SIG-M5 treated with dmso at 0.1 percent for 504 hours (cell line): ENCODE results near the gene RFX3.
A peak's percentile ranks its signal among the peaks of the same experiment; 100 is the strongest.

Experiments used
- DNase-seq: peaks from one replicate; lab custom pipeline; 2025; ENCODE audit not compliant: unreplicated experiment; lab: John Stamatoyannopoulos, UW

RFX3 gene

DNA sequence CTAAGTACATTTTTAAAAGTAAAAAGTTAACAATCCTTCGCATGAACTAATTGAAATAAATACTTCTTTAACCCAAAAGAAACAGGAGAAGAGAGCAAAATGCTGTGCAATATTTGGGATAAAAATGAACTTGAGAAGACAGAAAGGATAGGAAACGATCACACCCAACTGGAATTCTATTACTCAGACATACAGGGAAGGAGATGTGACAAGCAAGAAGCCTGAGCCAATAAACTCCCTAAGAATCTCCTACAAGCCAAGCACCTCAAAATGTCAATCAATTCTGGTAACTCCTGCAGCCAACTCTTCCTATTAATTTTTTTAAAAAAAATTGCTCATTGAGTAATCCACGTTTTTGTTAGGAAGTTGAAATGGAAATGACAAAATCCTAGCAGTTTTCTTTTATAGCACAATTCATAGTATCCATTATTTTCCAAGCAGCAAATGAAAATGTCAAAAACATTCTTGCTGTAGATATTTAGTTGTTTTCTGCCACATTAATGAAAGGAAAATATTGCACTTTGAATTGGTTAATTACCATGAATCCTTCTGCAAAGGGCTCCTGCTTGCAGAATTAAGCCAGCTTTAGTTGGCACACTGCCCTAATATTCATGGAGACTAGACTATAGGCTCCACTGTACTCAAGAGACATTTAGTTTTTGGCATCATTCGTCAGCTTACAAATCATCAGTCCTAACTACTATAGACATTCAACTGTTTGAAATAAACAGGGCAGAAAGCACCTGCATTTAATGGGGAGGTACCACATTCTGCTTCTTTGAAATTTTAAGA is 89.0 kb downstream of the RFX3 start:
- DNase-seq, result no peak

DNA sequence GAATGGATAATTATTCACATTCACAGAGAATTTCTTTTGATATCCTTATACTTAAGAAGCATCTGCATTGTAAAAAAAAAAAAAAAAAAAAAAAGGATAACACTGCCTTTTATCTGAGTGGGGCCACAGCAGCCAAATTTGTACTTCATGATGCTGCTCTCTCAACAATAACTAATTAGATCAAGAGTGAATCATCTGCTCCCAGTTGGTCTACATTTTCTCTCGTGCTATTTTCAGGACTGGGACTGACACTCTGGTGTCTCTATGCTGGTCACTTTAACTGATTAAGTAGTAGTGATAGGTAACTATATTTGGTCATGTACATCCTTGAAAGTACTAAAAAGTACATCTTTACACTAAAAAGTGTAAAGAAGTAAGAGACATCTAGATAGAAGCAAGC is 90.1 kb downstream of the RFX3 start:
- DNase-seq, result no peak

DNA sequence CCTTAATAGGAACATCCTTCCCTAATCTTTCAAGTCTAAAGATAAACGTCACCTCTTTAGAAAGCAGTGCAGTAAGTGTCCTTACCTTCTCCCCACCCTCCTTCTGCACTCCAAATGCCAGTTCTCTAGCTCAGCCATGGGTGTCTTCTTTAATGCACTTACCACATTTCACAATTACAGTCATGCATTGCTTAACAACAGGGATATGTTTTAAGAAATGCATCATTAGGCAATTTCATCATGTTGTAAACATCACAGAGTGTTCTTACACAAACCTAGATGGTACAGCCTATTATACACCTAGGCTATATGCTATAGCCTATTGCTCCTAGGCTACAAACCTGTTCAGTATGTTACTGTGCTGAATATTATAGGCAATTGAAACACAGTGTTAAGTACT is 91.2 kb downstream of the RFX3 start:
- DNase-seq, result peak; percentile 73

DNA sequence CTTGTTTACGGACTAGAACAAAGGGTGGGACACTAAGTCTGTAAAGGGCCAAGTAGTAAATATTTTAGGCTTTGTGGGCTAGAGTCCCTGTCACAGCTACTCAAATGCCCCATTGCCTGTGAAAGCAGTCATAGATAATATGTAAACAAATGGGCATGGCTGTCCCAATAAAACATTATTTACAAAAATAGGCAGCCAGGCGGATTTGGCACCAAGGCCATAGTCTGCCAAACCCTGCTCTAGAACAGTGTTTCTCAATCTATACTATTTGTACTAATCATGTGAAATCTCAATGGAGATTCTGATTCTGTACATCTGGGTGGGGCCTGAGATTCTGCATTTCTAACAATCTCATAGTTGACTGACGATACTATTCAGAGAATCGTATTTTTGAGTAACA is 92.0 kb downstream of the RFX3 start:
- no peak for DNase-seq

DNA sequence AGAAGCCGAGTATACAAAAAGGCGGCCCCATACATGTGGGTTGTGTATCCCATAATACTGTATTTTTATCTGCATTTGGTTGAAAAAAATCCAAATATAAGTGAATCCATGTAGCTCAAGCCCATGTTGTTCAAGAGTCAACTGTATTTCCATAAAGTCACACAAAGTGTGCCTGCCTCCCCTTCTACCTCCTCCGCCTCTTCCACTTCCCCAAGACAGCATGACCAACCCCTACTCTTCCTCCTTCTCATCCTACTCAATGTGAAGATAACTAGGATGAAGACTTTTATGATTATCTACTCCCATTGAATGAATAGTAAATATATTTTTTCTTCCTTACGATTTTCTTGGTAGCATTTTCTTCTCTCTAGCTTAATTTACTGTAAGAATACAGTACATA is 92.7 kb downstream of the RFX3 start:
- no peak for DNase-seq

DNA sequence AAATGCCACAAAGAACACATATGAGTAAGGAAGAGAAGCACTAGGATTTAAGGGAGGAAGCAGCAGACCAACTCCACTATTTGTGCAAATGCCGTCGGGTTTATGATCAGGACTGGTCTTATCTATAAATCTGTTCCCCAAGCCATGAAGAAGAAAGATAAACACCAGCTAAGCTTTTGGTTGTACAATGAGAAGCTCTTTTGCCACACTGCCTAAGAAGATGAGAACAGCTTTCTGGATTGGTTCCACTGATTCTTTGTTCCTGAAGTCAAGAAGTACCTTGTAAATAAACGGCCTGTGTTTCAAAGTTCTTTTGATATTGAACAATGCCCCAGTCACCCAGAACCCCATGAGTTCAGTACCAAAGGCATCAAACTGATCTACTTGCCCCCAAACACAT is 93.9 kb downstream of the RFX3 start:
- DNase-seq, result no peak

DNA sequence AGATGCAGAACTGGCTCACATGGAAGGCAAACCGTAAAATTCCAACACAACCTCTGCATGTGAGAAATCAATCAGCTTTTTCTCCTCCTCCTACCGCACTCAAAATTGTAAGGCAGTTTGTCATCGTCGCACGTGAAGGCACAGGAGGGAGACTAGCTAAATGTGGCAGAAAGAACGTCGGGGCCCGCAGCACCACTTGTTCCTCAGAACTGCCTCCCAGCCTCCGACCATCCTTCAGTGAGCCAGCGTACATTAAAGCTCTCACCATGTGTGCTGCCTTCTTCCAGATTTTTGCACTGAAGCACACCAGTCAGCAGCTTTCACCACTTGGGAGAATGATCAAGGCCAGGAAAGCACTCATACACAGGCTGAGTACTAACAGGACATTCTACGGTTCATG is 105.9 kb downstream of the RFX3 start:
- DNase-seq, result no peak

DNA sequence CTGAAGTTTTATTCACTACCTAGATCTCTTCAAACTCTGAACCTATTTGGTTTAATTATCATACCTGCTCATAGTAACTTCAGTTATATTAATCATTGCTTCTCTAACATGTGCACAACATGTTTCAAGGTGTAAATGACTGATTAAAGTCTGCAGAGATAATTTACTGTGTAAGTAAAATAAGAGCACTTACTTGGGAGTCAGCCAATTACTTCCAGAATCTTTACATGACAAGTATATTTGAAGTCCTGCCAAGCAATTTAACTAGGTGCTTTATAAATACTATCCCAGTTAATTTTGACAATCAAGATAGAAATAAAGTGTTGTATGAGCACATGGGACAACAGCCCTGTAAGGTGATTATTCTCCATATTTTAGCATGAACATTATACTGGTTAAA is 109.9 kb downstream of the RFX3 start:
- DNase-seq, result no peak

DNA sequence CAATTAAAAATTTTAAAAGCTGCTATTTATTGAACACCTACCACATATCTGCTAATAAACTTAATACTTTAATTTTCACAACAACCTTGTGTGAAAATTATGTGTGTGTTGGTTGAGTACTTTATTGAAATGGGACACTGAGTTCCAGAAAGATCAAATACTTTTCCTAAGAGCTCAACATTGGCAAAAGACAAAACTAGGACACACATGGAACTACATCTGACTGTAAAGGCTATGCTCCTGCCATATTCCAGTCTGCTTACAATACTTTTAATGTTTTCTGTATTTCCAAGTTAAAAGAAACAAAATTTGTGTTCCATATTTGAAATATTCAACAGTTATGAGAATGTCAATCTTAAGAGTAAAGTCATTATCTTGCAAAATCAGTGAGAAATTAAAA is 111.8 kb downstream of the RFX3 start:
- DNase-seq, result no peak

DNA sequence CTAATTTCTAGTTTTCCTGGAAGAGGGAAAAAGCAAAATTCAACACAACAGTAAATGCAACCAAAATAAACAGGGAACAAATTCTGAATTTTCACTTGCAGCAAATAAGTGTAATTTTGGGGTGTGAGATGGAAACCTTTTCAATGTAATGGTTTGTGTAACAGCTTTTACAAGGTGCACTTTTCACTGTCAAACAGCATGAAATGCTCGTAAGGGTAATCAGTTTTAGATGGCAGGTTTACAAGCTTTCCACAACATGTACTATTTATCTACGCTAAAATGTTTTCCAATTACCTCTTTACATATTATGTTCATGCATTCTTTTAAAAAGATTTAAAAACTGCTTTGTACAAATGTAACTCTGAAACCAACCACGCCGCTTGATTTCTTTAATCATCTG is 115.3 kb downstream of the RFX3 start:
- no peak for DNase-seq

DNA sequence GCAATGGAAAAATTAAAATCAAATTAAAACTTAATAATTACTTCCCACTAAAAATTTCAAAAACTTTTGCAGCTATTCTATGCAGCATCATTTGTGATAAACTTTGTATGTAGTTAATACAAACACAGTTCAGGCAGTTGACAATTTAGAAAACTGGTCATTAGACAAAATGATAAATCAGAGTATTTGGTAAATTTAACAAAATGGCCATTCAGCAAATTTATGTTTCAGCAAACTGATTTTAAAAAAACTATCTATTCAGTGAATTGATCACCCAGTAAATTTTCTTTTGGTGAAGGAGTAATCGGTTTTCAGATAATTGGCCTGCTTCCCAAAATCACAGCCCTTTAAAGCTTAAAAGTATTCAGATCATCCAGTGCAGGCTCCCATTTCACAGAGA is 116.3 kb downstream of the RFX3 start:
- DNase-seq, result no peak

DNA sequence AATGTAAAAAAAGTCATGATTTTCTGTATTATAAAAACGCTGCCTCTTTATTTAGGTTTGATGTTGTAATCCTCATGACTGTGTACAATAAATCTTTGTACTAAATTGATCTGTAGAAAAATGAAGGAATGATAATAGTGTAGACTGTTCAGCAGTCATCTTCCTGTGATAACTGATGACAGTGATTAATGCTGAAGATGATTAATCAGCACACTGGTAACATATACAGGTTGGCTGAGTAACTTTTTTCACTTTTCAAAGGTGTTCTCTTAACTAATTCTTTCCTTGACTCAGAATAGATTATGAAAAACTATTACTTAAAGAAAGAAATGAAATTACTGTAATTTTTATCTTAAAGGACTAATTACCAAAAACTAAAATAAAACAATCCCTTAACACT is 122.5 kb downstream of the RFX3 start:
- no peak for DNase-seq

DNA sequence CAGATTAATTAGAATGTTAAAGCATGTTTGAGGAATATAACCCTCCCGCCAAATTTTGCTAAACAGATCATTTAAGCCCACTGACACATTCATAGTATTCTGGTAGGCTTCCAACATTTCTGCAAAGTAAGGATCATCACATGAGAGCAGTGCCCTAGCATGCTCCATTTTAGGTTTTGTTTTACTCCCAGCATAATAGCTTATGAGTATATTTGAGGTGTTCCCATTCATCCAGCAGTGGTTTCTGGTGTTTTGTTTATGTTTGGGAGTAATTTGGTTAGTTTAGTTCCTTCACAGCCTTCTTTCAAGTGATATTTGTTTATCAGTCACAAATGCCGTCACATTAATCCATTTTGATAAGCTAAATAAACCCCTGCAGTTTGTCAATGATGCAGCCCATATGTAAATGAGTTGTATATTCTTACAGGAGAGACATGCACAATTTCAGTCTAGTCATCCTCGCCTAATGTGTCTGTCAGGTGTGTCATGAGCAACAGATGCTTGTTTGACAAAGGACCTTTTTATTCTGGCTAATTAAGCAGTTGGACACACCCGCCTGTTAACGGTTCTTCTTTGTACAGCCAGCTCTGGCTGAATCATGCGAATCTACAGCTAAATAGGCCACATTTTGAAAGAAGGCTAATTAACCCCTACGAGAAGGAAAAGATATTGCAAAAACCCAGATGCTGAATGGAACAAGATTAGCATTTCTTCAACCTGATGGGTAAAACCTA is 124.4 kb downstream of the RFX3 start:
- no peak for DNase-seq

DNA sequence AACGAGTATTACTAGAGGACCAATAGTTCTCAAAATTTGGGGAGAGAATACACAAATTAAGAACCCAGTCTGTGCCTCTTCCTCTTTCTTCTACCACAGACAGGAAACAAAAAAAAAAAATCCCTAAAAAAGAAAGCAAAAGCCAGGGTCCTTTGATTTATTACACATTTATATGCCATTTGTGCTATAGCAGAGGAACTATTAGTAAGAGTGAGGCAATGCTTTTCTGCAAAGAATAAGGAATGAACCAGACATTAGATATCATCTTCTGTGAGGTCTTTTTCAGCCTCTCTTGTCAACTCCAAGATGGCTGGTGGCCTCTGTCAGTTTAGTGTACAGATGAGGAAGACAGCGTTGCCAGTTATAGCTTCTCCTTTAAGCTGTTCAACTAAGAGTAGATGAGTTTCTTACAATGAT is 127.6 kb downstream of the RFX3 start:
- DNase-seq, result peak; percentile 80

DNA sequence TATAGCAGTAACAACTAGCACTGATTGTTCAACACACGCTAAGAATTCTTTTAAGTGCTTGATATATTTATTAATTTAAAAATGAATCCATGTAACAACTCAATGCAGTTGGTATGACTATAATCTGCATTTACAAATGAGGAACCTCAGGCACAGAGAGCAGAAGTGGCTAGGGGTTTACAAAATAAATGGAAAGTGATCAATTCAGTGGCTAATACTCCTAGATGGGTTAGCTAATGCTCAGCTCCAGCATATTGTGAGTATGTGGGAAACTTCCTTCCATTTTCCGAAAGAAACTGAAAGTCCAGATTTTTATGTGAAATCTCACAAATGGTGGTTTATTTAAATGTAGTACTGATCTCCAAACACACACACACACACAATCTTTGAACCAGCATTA is 128.0 kb downstream of the RFX3 start:
- no peak for DNase-seq

DNA sequence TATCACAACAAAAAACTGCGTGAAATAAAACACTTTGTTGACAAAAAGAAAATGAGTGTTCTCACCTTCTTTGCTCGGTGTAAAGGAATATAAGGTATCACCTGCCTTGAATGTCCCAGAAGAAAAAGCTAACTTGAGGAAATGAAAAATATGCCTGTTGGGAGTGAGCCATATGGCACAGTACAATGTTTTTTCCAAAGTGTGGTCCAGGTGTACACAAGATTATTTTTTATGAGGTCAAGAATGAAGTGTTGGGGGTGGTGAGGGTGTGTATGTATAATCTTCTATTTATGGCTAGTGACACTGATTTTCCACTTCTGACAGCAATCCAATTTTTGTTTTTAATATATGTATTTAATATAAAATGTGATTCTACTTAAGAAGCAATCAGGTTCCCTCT is 134.4 kb downstream of the RFX3 start:
- DNase-seq, result no peak

DNA sequence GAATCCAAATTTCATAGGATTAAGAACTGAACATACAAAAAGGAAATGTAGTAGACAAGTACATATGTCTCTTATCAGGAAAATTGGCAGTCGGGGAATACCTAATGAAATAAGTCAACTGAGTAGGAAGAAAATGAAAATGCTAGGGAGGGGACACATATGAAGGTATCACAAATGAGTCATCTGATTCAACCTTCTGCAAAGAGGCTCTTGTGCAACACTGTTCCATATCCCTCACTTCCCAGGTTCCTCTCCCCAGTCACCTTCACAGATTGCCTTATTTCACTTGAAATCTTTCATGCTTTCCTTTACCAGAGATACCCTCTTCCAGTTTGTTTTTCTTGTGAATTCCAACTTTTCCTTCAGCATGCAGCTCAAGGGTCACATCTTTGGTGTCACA is 139.0 kb downstream of the RFX3 start:
- no peak for DNase-seq

DNA sequence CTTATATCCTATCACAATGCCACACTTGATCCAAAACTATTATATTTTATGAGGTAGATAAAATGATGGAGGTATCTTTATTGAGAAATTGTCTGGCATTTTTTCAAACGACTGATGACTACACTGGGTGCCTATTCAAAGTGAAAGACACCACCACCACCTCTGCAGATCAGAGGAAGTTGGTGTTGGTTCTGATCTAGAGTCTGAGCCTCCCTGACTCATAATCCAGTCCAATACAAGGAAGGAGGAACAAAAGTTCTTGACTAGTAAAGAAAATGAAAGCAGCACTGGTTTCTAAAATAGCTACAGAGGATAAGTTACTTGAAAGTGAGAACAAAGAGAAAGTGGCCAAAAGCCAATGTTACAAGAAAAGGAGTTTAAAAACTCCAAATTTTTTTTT is 139.9 kb downstream of the RFX3 start:
- peak; percentile 19 for DNase-seq

DNA sequence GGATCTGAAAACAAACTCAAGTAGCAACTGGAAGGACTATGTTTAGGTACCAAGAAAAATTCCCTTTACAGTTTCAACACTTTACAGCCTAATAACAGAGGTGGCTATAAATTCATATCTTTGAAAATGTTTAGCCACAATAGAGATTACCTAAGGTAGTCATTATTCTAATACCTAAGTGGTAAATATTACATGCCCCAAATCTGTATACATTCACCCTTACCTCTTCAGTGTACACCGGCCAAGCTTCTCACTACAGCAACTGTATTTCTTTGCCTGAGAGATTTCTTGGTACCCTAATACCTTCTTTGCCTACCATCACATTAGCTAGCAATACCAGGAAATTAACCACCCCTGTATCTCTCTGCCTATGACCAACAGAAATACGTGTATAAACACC is 154.0 kb downstream of the RFX3 start:
- no peak for DNase-seq

DNA sequence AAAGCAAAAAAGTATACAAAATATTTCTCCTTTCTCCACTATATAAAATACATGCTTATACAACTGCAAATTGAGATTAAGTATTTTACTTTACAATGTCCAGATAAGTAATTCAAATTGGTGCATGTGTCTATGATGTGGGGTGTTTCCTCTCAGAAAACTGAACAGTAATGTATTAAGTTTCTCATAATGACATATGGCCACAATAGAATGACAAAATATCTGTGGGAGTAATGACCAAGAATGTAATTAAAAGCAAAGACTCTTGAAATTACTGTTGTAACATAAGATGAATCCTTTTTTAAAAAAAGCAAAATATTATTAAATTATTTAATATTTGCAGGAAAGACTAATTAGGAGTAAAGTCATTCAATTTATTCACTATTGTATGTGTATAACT is 155.1 kb downstream of the RFX3 start:
- DNase-seq, result no peak

DNA sequence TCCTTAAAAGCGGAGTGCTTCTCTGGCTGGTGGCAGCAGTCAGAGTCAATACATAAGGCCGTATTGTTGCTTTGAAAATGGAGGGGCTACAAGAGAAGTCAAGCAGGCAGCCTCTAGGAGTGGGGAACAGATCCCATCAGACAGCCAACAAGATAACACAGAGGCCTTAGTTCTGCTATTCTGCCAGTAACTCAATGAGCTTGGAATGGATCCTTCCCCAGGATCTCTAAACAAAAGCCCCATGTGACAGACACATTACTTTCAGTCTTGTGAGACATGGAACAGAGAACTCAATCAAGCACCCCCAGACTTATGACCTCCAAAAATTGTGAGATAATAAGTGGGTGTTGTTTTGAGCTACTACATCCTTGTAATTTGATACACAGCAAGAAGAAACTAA is 158.6 kb downstream of the RFX3 start:
- no peak for DNase-seq

DNA sequence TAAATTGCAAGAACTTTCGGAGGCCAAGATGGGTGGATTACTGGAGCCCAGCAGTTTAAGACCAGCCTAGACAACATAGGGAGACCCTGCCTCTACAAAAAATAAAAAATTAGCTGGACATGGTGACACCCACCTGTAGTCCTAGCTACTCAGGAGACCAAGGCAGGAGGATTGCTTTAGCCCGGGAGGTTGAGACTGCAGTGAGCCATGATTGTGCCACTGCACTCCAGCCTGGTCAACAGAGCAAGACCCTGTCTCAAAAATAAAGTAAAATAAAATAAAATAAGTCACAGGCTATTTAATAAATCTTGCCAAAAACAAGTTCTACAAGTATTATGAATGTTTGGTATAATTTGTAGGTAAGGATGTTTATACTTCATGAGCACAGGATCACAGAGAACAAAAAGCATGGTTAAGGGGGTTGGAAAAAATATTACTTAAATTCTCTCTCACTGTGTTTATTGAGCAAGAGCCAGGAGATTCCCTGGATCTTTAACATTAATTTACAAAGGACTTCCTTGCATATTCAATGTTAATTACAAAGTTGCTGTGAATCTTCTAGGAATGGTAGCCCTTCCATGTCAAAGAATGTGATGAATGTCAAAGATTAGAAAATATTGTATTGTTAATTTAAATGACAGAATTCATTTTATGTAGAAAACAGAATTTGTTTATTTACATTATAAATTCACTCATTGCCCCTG is 164.0 kb downstream of the RFX3 start:
- DNase-seq, result no peak
